ENCODE data around the gene VMAC. TPM values are rescaled to one million over a fixed set of nuclear protein-coding genes. Genes with fewer than 3 reads are reported as not detected.

VMAC gene
- total and polyA plus RNA-seq, 2 of the 13 experiments (the other 11 are each of a cell fraction or from before 2014, with no cell fraction given): 2.4 TPM

DNA sequence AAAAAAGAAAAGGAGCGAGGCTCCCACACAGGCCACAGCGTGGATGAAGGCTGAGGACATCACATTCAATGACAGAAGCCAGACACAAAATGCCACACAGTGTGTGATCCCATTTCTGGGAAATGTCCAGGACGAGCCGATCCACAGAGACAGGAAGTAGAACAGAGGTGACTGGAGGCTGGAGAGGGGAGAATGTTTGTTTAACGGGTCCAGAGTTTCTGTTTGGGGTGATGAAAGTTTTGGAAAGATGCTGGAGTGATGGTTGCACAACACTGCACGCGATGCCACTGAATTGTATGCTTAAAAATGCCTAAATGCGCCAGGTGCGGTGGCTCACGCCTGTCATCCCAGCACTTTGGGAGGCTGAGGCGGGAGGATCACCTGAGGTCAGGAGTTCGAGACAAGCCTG, 33.7 kb upstream of the VMAC start (continued):
- TF ChIP-seq, protein P1, sequence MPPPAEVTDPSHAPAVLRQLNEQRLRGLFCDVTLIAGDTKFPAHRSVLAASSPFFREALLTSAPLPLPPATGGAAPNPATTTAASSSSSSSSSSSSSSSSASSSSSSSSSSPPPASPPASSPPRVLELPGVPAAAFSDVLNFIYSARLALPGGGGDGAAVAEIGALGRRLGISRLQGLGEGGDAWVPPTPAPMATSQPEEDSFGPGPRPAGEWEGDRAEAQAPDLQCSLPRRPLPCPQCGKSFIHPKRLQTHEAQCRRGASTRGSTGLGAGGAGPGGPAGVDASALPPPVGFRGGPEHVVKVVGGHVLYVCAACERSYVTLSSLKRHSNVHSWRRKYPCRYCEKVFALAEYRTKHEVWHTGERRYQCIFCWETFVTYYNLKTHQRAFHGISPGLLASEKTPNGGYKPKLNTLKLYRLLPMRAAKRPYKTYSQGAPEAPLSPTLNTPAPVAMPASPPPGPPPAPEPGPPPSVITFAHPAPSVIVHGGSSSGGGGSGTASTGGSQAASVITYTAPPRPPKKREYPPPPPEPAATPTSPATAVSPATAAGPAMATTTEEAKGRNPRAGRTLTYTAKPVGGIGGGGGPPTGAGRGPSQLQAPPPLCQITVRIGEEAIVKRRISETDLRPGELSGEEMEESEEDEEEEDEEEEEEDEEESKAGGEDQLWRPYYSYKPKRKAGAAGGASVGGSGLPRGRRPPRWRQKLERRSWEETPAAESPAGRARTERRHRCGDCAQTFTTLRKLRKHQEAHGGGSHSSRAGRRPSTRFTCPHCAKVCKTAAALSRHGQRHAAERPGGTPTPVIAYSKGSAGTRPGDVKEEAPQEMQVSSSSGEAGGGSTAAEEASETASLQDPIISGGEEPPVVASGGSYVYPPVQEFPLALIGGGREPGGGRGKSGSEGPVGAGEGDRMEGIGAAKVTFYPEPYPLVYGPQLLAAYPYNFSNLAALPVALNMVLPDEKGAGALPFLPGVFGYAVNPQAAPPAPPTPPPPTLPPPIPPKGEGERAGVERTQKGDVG (CRISPR knock-in tag; IDR thresholded peaks at IDR 0.05; ENCODE audit: borderline replicate concordance): peak; percentile 98
- peak; percentile 46; the same call in 1 of the 2 replicates for TF ChIP-seq TAF1 (CRISPR knock-in tag; IDR thresholded peaks at IDR 0.05)
- TF ChIP-seq, protein P2, sequence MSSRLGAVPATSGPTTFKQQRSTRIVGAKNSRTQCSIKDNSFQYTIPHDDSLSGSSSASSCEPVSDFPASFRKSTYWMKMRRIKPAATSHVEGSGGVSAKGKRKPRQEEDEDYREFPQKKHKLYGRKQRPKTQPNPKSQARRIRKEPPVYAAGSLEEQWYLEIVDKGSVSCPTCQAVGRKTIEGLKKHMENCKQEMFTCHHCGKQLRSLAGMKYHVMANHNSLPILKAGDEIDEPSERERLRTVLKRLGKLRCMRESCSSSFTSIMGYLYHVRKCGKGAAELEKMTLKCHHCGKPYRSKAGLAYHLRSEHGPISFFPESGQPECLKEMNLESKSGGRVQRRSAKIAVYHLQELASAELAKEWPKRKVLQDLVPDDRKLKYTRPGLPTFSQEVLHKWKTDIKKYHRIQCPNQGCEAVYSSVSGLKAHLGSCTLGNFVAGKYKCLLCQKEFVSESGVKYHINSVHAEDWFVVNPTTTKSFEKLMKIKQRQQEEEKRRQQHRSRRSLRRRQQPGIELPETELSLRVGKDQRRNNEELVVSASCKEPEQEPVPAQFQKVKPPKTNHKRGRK (CRISPR knock-in tag; IDR thresholded peaks at IDR 0.05): no peak
- TF ChIP-seq NRL (CRISPR knock-in tag; IDR thresholded peaks at IDR 0.05; ENCODE audit: borderline replicate concordance): no peak
- no peak for TF ChIP-seq NONO (IDR thresholded peaks at IDR 0.05)
- peak; percentile 87 for TF ChIP-seq NONO (CRISPR knock-in tag; conservative IDR thresholded peaks at IDR 0.05)
- no peak for TF ChIP-seq POLR2AphosphoS2 (IDR thresholded peaks at IDR 0.05; ENCODE audit: low read depth, low read length)
- TF ChIP-seq ZNF3 (CRISPR knock-in tag; IDR thresholded peaks at IDR 0.05): 0 out of 2 replicates have a peak, but pooled peaks have one; percentile 73
- TF ChIP-seq BRD4 (CRISPR knock-in tag; IDR thresholded peaks at IDR 0.05): peak; percentile 67
- TF ChIP-seq NR2C2 (CRISPR knock-in tag; IDR thresholded peaks at IDR 0.05; ENCODE audit: borderline replicate concordance): peak; percentile 84
- peak; percentile 93 for TF ChIP-seq RARA (CRISPR knock-in tag; IDR thresholded peaks at IDR 0.05)
- no peak for TF ChIP-seq MIER2 (CRISPR knock-in tag; IDR thresholded peaks at IDR 0.05)
- TF ChIP-seq RBAK (CRISPR knock-in tag; IDR thresholded peaks at IDR 0.05): peak; percentile 62; the same call in 1 of the 2 replicates
- peak; percentile 62; the same call in 1 of the 2 replicates for TF ChIP-seq GMEB1 (CRISPR knock-in tag; IDR thresholded peaks at IDR 0.05; ENCODE audit: borderline replicate concordance)
- no peak for TF ChIP-seq PHF20 (CRISPR knock-in tag; IDR thresholded peaks at IDR 0.05)
- TF ChIP-seq, protein P3, sequence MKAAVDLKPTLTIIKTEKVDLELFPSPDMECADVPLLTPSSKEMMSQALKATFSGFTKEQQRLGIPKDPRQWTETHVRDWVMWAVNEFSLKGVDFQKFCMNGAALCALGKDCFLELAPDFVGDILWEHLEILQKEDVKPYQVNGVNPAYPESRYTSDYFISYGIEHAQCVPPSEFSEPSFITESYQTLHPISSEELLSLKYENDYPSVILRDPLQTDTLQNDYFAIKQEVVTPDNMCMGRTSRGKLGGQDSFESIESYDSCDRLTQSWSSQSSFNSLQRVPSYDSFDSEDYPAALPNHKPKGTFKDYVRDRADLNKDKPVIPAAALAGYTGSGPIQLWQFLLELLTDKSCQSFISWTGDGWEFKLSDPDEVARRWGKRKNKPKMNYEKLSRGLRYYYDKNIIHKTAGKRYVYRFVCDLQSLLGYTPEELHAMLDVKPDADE (CRISPR knock-in tag; IDR thresholded peaks at IDR 0.05): no peak
- peak; percentile 95 for TF ChIP-seq AHR (CRISPR knock-in tag; IDR thresholded peaks at IDR 0.05)
- TF ChIP-seq NFYB (CRISPR knock-in tag; IDR thresholded peaks at IDR 0.05): 0 out of 2 replicates have a peak, but pooled peaks have one; percentile 19
- TF ChIP-seq SETDB1 (CRISPR knock-in tag; IDR thresholded peaks at IDR 0.05; ENCODE audit: borderline replicate concordance): no peak
- TF ChIP-seq HNRNPLL (IDR thresholded peaks at IDR 0.05; ENCODE audit: low read depth, low read length, poor library complexity, severe bottlenecking): peak; percentile 59
- TF ChIP-seq ZFP36L1 (CRISPR knock-in tag; IDR thresholded peaks at IDR 0.05): no peak; the same call in 1 of the 2 replicates
